Neural progenitor cell (in vitro differentiated cells): Measurements from ENCODE around the gene VWA3B.

Source experiments
- EZH2 ChIP-seq: fragments of 200-600 bp; sonication (generic); IDR thresholded peaks from 2 replicates; pipeline ENCODE4 v1.6.1; 2017; ENCODE audit warnings: antibody characterized with exemption, mild to moderate bottlenecking, moderate library complexity
- EZH2phosphoT487 ChIP-seq: fragments of 200-600 bp; sonication (generic); IDR thresholded peaks from 2 replicates; pipeline ENCODE4 v1.6.1; 2017; ENCODE audit warnings: antibody characterized with exemption
- TF ChIP-seq, protein P1 (sequence below): fragments of 200-600 bp; sonication (generic); IDR thresholded peaks from 2 replicates; pipeline ENCODE4 v1.5.1; 2017; ENCODE audit warnings: antibody characterized with exemption, mild to moderate bottlenecking

- TF ChIP-seq, protein P1, sequence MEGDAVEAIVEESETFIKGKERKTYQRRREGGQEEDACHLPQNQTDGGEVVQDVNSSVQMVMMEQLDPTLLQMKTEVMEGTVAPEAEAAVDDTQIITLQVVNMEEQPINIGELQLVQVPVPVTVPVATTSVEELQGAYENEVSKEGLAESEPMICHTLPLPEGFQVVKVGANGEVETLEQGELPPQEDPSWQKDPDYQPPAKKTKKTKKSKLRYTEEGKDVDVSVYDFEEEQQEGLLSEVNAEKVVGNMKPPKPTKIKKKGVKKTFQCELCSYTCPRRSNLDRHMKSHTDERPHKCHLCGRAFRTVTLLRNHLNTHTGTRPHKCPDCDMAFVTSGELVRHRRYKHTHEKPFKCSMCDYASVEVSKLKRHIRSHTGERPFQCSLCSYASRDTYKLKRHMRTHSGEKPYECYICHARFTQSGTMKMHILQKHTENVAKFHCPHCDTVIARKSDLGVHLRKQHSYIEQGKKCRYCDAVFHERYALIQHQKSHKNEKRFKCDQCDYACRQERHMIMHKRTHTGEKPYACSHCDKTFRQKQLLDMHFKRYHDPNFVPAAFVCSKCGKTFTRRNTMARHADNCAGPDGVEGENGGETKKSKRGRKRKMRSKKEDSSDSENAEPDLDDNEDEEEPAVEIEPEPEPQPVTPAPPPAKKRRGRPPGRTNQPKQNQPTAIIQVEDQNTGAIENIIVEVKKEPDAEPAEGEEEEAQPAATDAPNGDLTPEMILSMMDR = no peak
- peak; percentile 54 for TF ChIP-seq EZH2
- peak; percentile 65 for TF ChIP-seq EZH2phosphoT487
These were observed 259.6 kb downstream of the VWA3B start, which contains the start of gene CNGA3 for GRCh38 chr2:98346311-98347236.
